Globus pallidus (tissue), 1 donor: ENCODE data around the gene SOCS7.
A peak's percentile ranks its signal among the peaks of the same experiment; 100 is the strongest.

ENCODE experiments used
- DNase-seq: peaks from one replicate; pipeline ENCODE4 v3.0.0-alpha.2; 2015; ENCODE audit warnings: low spot score

The SOCS7 gene

DNA sequence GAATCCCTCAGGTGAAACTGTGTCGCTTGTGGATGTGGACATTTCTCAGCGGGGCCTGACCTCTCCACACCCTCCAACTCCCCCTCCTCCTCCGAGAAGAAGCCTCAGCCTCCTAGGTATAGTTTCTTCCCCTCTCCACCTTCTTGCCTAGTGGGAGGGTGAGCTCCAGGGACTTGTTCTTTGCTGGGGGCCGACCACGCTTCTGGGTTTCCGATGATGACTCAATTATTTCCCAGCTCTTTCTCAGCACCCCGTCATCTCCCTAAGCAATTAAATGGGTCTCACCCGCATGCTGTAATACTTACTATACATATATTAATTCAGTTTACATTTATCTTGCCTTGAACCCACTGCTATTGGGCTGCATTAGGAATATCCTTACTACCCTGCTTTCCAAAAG is 13.1 kb downstream of the SOCS7 start:
- no peak for DNase-seq

DNA sequence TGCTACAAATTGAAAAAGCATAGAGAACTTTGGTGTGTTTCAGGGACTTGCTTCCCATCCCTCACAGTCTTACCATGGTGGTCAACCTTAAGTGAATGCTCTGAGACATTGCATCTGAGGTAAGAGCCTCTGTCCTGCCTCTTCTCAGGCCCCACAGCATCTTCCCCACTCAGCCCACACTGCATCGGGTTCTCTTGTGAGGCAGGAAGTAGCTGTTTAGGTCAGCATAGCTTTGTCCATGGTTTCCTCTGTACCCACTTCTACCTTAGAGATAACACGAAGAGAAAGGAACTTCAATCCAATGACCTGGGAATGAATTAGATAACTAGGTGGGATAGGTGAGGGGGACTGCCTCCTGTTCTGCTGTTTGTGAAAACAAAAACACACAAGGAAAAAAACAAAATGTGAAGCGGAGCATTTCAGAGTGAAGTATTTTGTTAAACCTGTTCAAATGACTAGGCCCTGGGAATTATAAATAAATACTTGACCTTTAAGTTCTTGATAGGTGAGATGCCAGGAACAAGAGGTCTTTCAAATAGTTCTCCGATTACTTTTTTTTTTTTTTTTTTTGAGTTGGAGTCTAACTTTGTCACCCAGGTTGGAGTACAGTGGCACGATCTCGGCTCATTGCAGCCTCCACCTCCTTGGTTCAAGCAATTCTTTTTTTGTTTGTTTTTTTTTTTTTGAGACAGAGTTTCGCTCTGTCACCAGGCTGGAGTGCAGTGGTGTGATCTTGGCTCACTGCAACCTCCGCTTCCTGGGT is 17.7 kb downstream of the SOCS7 start:
- DNase-seq = no peak

DNA sequence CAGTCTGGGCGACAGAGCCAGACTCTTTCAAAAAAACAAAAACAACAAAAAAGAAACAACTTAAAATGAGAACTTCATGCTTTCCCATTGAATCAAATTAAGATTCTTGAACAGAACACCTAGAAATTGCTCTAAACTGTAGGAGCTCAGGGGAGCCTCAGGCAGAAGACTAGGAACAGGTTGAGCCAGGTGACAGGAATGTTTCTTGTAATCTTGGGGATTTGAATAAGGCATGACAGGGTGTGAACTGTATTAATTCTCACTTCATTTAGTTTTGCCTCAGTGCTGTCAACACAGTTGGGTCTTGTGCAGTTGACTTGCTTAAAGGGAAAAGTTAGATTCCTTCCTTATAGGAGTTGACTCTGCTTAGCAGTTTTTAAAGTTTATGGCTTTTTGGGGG is 27.8 kb downstream of the SOCS7 start:
- DNase-seq = no peak

DNA sequence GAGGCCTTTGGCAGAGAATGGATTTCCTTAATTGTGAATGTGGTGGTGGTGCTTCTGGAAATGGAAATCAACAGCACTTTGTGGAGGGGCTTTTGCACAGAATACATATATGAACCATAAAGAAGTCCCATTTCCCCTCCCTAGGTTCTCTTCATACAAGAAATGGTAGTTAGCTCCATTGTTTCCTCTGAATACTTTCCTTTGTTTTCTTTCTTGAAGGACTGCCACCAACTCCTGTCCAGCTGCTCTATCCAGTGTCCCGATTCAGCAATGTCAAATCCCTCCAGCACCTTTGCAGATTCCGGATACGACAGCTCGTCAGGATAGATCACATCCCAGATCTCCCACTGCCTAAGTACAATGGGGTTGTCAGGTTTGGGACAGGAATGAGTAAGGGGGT is 43.4 kb downstream of the SOCS7 start:
- peak; percentile 72 for DNase-seq

DNA sequence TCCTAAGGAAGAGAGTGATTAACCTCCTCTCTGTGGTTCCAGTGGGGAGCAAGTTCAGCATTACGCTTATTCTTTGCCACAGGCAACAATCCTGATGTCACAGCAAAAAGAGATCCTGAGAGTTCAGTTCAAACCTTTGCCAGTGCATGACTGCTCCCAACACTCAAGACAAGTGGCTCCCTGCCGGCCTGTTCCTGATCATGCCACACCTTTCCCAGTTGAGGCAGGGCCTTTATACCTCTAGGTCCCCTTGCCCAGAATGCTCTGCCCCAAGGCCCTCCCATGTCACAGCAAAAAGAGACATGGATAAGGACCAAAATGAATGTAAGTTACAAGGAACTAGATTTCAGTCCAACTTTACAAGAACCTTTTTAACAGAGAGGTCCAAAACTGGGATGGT is 45.6 kb downstream of the SOCS7 start:
- no peak for DNase-seq

DNA sequence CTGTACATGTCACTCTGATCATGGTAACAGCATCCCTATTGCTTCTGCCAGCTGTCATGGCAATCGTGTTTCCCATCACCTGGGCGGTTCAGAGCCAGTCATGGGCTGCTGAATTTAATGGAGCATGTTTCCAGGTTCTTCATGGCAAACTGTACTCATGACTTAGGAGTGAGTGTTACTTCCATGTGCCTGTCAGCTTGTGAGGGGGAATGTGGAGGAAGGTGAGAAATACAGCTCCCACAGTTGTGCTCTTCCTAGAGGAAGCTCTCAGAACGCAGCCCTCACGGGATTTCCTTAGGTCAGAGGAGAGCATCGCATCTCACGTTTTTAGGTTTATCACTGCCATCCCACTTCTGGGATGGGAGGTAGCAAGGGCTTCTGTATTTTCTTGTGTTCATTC is 48.6 kb downstream of the SOCS7 start:
- no peak for DNase-seq

DNA sequence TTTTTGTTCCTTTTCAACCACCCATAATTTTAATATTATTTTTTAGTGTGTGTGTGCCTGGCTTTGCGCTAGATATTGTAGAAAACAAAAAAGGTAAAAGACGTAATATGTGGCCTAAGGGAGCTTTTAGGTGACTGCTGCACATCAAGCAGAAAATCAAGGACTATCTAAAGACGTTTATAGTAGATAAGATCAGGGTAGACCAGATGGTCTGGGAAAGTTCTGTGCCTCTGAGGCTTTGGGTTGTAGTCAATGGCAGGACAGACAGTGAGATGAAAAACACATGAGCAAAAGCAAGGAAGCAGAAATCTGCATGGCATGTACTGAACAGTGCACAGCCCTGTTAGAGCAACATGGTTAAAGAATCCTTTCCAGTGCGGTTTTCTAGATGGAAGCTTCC is 49.8 kb downstream of the SOCS7 start:
- DNase-seq = no peak

DNA sequence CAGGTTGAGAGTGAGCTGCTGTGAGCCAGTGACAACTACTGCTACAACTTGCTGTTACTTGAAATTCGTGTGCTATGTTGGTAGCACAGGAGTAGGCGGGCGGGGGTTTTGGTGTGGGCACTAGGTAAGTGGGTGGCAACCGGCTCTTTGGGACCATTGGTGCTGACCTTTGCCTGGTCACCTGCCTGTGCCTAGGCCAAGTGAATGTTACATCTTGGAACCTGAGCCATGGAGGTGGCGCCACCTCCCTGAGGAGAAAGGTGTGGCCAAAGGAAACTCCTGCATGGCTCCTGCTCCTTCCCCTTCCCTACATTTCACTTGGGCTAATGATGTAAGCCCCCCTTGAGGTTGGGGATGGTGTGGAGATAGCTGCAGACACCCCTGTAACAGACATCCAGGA is 51.3 kb downstream of the SOCS7 start:
- no peak for DNase-seq

DNA sequence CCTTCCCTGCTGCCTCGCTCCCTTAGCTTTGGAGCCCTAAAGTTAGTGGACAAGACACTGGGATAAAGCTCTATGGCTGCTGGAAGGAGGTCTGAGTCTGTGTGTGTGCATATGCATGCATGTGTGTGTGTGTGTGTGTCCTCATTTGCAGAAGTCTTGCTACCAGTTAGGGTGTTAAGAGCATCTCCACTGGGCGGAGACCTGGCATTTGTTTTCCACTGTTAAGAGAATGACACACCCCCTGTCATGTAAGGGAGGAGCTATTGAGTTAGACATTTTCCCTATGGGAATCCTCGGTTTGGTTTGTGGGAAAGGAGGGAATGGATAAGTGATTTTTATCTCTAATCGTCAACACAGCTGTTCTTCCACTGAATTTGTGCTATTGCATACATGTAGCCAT is 51.8 kb downstream of the SOCS7 start:
- no peak for DNase-seq

DNA sequence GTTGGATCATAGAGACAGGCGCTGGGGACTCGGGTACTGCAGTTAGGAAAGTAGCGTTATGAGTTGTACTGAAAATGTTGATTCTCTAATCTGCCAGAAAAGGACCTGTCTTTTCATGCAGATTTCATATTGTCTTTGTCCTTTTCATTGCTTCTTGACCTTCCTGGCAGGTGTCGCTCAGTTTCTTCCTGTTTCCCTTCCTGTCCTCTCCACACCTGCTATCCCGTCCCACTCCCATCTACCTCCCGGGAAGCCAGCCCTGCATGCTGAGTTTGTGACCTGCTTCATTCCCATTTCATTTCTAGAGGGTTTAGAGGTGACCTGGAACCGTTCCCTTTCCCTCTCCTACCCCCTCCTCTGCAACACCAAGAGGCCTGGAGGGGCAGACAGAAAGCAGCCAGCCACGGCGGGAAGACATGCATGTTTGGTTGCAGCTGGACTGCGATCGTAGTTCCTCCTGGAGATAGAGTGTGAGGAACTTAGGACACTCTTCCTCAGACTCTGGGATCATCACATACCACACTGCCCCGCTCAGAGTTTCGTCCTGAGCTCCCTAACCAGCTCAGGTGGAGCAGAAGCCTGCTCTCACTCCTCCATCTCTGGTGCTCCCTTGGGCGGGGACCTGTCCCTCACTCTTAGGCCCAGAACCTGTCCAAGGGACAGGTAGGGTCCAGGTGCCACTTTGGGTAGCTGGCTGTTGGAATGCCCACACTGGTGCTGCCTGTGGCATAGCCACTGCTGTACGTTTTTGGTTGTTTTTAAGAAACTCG is 52.7 kb downstream of the SOCS7 start:
- no peak for DNase-seq

DNA sequence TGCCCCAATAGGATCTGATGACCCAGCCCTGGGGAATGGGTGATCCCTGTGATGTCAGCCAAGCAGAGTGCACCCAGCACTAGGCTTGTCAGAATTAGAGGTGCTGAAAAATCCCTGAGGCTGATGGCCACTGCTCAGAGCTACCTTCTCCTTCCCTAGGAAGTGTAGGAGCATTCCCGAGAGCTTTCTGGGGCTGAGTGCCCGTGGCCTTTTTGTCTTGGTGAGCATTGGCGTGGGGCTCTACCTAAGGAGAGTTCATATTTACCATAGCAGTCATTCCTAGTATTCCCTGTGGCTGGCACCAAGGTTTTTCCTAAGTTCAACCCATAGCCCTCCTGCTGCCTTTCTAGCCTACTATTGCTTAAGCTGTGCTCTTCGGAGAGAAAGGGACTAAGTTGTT is 54.0 kb downstream of the SOCS7 start:
- no peak for DNase-seq

DNA sequence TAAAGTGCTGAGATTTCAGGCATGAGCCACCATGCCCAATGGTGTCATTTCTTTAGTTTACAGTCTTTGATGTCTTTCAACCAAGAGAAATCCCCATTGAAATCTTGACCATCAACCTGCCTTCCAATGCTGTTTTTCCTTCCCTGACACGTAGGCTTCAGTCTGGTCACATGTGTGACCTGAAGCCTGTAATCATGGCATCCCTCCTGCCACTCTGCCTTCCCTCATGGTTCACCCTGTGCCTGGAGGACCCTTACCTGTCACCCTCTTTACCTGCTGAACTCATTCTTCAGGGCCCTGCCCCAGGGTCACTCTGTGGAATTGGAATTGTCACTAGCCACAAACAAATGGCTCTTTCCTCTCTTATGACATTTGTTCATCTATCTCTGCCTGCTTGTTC is 58.6 kb downstream of the SOCS7 start:
- DNase-seq = no peak

DNA sequence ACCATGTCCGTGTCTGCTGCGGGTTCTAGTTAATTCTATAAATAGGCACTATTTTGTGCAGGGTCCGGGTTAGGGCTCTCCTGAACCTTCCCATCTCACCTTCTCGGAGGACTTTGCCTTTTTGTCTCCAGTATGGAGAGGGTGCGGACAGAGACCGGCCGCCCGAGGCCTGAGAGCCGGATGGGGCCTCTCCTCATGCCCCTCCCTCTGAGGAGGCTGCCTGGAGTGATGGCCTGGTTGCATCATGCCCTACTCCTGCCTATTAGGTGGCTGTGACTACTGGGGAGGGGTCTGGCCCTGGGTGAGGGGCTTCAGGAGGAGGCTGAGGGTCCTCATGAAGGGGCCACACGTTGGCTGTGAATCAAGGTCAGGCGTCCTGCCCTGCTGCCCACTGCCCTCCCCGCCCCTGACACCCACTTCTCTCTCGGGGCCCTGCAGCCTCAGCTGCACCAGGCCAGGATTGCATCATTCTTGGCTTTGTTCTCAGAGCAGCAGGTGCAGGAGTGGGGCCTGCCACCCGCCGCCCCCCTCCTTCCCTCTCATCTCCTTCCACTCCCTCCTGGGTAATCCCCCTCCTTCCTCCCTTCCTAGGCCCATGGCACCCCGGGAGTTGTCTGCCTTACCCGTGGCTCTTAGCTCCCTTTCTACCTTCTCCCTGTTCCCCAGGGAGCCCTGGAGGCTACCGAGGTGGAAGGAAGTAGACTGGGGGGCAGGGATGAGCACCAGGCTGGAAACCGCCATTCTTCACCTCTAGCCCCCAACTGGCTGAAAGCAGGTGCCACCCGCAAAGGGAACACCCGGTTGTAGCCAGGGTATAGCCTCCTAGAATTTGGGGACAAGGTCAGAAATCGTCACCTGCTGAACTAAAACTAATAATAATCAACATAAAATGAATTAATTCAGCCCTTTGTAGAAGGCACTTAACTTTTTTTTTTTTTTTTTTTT is 63.9 kb downstream of the SOCS7 start:
- DNase-seq = peak; percentile 64

DNA sequence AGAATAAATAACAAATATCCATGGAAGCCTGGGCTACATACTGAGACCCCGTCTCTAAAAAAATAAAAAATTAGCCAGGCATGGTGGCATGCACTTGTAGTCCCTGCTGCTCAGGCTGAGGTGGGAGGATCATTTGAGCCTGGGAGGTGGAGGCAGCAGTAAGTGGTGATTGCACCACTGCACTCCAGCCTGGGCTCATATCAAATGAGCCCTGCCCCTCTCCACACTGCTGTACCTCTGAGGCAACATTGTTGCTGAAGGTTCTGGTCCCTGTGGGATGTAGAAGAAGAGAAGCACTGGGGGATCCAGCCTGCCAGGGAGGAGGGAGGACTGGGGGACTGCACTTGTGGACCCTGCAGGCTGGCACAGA is 65.2 kb downstream of the SOCS7 start:
- no peak for DNase-seq

DNA sequence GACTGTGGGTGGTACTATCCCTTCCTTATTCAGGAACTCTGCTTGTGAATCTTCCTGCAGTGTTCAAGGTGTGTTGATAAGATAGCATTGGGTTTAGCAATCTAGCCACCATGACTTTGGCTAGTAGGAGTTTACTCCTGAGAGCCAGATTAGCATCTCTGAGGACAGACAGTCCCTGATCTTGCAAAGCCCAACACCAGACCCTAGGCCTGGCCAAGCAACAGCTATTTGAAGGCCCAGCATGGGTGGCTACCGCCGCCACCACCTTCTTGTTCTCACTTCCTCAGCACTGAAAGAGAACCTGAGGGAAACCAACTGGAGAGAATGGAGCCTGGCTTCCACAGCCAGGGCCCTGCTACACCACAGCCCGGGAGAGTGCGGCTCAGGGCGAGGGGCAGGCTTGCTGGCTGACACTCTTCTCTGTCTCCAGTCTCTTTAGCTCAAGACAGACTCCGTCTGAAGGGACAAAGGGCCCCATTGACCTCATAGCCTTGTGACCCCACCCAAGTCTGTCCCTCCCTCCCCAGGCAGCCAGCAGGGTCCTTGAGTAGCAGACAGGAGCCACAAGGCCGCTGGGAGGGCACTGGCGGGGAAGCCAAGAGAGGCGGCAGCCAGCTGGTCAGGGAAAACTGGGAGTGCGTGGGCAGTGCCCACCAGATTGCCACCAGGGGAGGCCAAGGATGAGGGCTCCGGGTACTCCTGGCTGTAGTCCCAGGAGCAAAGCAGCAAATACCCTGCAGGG is 65.7 kb downstream of the SOCS7 start:
- DNase-seq = peak; percentile 16

DNA sequence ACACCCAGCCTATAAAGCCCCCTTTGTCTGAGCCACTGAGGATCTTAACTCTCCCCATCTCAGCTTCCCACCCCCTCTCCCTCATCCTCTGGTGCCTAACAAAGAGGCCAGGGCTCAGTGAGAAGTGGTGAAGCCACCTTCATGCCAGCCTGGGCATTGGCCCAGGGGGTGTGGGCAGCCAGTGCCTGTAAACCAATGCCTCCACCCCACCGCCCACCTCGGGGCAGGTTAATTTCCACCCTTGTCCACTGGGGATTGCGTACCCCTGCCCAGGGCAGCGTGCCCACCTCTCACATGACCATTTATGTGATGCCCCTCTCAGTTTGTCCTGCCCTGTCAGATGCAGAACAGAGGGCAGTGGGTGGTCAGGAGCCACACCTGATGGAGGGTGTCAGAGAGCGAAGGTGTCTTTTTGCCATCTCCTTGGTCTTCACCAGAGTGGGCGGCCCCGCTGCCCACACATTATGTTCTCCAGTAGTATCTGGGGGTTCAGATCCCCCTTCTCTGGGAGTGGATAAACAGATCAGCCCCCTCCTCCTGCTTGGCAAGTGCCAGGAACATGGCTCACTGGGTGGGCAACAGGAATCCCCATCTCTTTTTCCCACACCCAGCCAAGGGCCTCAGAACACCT is 66.5 kb downstream of the SOCS7 start:
- DNase-seq = peak; percentile 38

DNA sequence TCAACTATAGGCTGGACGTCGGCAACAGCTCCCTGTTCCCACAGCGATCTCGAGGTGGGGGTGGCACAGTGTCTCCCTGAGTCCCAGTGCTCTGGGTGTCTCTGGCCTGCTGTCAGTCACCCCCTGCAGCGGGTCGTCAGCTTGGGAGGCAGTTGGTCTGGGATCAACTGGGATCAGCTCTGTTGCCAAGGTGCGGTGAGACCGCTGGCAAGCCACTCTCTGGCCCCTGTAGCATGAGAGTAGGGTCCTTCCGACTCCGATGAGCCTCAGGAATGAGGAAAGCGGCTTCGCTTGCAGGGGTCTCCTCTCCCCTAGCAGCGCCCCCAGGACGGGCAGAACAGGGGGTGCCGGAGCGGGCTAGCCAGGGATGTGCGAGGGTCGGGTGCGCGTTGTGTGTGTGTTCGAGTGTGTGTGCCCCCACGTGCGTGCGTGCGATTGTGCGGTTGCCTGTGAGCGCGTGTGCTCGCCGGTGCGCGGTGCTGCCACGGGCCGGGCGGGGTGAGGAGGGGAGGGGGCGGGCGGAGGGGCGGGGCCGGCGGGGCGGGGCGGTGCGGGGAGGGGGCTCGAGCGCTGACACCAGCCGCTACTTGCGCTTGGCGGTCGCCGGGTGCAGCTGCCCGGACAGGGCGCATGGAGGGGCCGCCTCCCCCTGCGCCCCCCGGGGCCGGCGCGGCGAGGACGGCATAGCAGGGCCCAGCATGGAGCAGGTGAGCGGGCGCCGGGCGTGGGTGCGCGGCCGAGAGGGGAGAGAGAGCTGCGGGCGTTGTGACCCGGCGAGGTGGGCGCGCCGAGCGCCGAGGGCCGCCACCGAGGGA is 67.3 kb downstream of the SOCS7 start:
- no peak for DNase-seq

DNA sequence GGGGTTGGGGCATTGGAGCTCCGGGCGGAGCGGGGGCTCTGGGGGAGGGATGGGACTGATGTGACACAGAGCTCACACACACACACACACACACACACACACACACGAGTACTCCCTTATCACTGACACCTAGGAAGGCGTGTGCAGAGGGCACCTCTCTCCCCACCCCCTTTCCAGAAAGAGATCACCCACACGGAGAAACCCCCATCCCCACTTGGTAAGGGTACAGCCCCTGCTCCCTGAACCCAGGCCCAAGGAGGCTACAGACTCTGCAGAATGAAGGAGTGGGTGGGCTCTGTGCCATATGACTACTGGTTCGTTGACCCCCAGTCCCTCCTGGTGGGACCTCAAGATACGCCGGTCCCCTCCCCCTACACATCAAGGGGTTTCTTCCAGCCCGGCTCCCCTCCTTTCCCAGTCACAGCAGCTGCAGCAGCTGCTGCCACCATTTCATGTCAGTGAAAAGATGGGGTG is 67.9 kb downstream of the SOCS7 start:
- no peak for DNase-seq

DNA sequence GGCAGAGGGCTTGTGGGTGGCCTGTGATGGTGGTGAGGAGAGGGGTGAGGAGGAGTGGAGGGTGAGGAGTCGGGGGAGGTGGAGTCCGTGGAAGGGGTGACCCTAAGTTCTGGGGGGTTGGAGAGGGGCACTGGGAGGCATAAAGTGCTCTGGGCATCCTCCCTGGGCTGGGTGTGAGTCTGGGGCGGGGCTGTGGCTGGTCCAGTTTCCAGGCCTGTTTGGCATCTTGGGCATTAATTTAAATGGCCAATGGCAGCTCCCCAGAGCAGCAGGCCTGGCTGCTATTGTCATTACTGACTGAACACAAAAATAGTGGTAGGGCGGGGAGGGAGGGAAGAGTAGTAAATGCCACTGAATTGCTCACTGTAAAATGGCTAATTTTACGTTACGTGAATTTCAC is 68.9 kb downstream of the SOCS7 start:
- DNase-seq = peak; percentile 16

DNA sequence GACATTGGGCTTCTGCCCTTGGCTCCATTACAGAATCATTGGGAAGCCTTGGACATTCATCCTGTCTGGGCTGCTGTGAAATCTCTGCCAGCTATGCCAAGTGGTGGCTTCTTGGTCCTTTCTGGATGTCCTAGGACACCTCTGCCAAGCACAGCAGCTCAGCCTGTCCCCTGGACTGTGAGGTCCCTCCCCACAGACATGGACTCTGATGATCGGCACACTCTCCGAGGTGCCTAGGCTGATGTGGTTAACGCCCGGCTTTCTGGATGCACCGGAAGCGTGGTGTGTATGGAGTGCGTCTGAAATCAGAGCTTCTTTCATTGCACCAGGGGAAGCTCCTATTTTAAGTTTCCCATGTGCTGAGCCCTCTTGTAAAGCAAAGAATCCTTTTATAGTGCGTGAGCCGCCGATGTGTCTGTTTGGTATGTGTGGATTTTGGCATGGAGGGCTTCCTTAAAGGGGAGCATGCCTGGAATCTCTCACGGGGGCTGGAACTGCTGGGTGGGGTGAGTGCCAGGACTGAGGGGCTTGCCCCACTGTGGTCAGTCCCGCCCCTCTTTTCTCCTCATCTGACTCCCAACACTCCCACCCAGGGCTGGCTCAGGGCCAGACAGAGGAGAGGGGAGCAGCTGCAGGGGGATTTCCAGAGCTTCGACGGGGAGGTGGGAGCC is 69.7 kb downstream of the SOCS7 start:
- peak; percentile 22 for DNase-seq
